Activated T-cell treated with anti-CD3 and anti-CD28 coated beads for 24 hours (primary cell): ENCODE results near the gene PSMD11.

ENCODE experiments used
- DNase-seq: peaks from one replicate; pipeline ENCODE4 v3.0.0-alpha.2; 2020; ENCODE audit warnings: low read depth

PSMD11 gene

GRCh38 chr17:32491371-32492263 lies 47.3 kb downstream of the PSMD11 start:
- DNase-seq, result no peak

GRCh38 chr17:32492264-32492589 lies 47.9 kb downstream of the PSMD11 start:
- no peak for DNase-seq

GRCh38 chr17:32492648-32493289 lies 48.5 kb downstream of the PSMD11 start:
- DNase-seq, result no peak

- no peak for DNase-seq
Observed at GRCh38 chr17:32493571-32493970, 49.3 kb downstream of the PSMD11 start.

- DNase-seq, result no peak
Observed at GRCh38 chr17:32493976-32494513, 49.7 kb downstream of the PSMD11 start.

GRCh38 chr17:32494621-32495358 lies 50.5 kb downstream of the PSMD11 start:
- no peak for DNase-seq

- no peak for DNase-seq
Observed at GRCh38 chr17:32495359-32496231, 51.3 kb downstream of the PSMD11 start.

GRCh38 chr17:32496395-32497073 lies 52.2 kb downstream of the PSMD11 start:
- no peak for DNase-seq

- DNase-seq, result no peak
Observed at GRCh38 chr17:32497431-32498205, 53.3 kb downstream of the PSMD11 start.

- DNase-seq, result no peak
Observed at GRCh38 chr17:32498391-32498790, 54.1 kb downstream of the PSMD11 start.

- no peak for DNase-seq
Observed at GRCh38 chr17:32502013-32502412, 57.7 kb downstream of the PSMD11 start.

GRCh38 chr17:32502710-32503109 lies 58.4 kb downstream of the PSMD11 start:
- no peak for DNase-seq

- DNase-seq, result no peak
Observed at GRCh38 chr17:32503251-32504165, 59.2 kb downstream of the PSMD11 start.

GRCh38 chr17:32504166-32504990 lies 60.1 kb downstream of the PSMD11 start:
- DNase-seq, result no peak

GRCh38 chr17:32508926-32509325 lies 64.6 kb downstream of the PSMD11 start:
- DNase-seq, result no peak

GRCh38 chr17:32510466-32510865 lies 66.2 kb downstream of the PSMD11 start:
- DNase-seq, result no peak

GRCh38 chr17:32512328-32512727 lies 68.0 kb downstream of the PSMD11 start:
- no peak for DNase-seq

GRCh38 chr17:32513579-32513978 lies 69.3 kb downstream of the PSMD11 start:
- DNase-seq, result no peak
